IMR-90 (cell line): ENCODE results near the gene MOSPD3. TPM values are rescaled to one million over a fixed set of nuclear protein-coding genes. Genes with fewer than 3 reads are reported as not detected.

Experiments used
- ATAC-seq: fragments of 200-7000 bp; cut with Tn5 transposase; 2 replicates; pipeline ENCODE4 v1.9.1; 2020; ENCODE audit warnings: low read depth, mild to moderate bottlenecking, moderate library complexity
- Bru-seq: library from RNA; stranded (reverse); fragments of 400-500 nt; gene quantifications from one replicate; lab custom pipeline; 2021; lab: Mats Ljungman, UMichigan
- BruChase-seq, 2 experiments: library from RNA; stranded (reverse); fragments of 400-500 nt; gene quantifications; one replicate each; lab custom pipeline; 2021; lab: Mats Ljungman, UMichigan
- BruUV-seq: library from RNA; stranded (reverse); fragments of 400-500 nt; replicated peaks from 2 replicates; lab custom pipeline; 2021; lab: Mats Ljungman, UMichigan
- CTCF ChIA-PET: fragments of 300-600 bp; formaldehyde crosslinking; extraction: SDS; loops from one replicate; lab custom pipeline; 2021; ENCODE audit warnings: antibody characterized with exemption; lab: Yijun Ruan, JAX
- POLR2A ChIA-PET: fragments of 300-600 bp; sonication (Branson Sonifier 250); formaldehyde crosslinking; loops from one replicate; lab custom pipeline; 2022; ENCODE audit warnings: antibody characterized with exemption; ENCODE audit not compliant: unreplicated experiment; lab: Charles Lee
- DNase-seq: peaks from one replicate; pipeline ENCODE4 v3.0.0; 2013
- H2AFZ ChIP-seq: replicated peaks from 2 replicates; pipeline ENCODE3; 2013; ENCODE audit warnings: low read length, mild to moderate bottlenecking; ENCODE audit not compliant: poor library complexity
- H2AK5ac ChIP-seq: 2 replicates; pipeline ENCODE4 v1.6.1; 2013; ENCODE audit warnings: low read depth, low read length, inconsistent platforms
- H2AK9ac ChIP-seq: replicated peaks from 2 replicates; pipeline ENCODE3; 2013; ENCODE audit warnings: mild to moderate bottlenecking, low read depth, low read length, moderate library complexity; ENCODE audit not compliant: poor library complexity
- H2BK120ac ChIP-seq: 2 replicates; pipeline ENCODE4 v1.6.1; 2013; ENCODE audit warnings: low read depth, low read length, inconsistent platforms
- H2BK15ac ChIP-seq: 3 replicates; pipeline ENCODE4 v1.6.1; 2013; ENCODE audit warnings: low read depth, low read length, inconsistent platforms
- H2BK20ac ChIP-seq: 2 replicates; pipeline ENCODE4 v1.6.1; 2013; ENCODE audit warnings: low read depth, mild to moderate bottlenecking, inconsistent platforms, low read length, moderate library complexity
- H2BK5ac ChIP-seq: 2 replicates; pipeline ENCODE4 v1.6.1; 2013; ENCODE audit warnings: mild to moderate bottlenecking, low read depth, low read length, inconsistent platforms; ENCODE audit not compliant: poor library complexity, severe bottlenecking
- H3K14ac ChIP-seq: replicated peaks from 2 replicates; pipeline ENCODE4 v1.6.1; 2013; ENCODE audit warnings: low read depth, low read length, inconsistent platforms
- H3K18ac ChIP-seq: 2 replicates; pipeline ENCODE4 v1.6.1; 2013; ENCODE audit warnings: low read depth, low read length, control low read depth
- H3K23ac ChIP-seq: 2 replicates; pipeline ENCODE4 v1.6.1; 2013; ENCODE audit warnings: low read depth, low read length, inconsistent platforms
- H3K27ac ChIP-seq: 2 replicates; pipeline ENCODE4 v1.5.1; 2013; ENCODE audit warnings: mild to moderate bottlenecking, control low read depth, low read length; ENCODE audit not compliant: insufficient read depth
- H3K27me3 ChIP-seq: 2 replicates; pipeline ENCODE4 v1.6.1; 2013; ENCODE audit warnings: low read length; ENCODE audit not compliant: control insufficient read depth, insufficient read depth
- H3K36me3 ChIP-seq: 2 replicates; pipeline ENCODE4 v1.6.1; 2013; ENCODE audit warnings: low read length, mixed read lengths; ENCODE audit not compliant: control insufficient read depth, insufficient read depth
- H3K4ac ChIP-seq: 2 replicates; pipeline ENCODE4 v1.6.1; 2013; ENCODE audit warnings: low read depth, low read length, inconsistent platforms
- H3K4me1 ChIP-seq: 2 replicates; pipeline ENCODE4 v1.6.1; 2013; ENCODE audit warnings: low read length, mixed read lengths; ENCODE audit not compliant: control insufficient read depth, insufficient read depth
- H3K4me2 ChIP-seq: 2 replicates; pipeline ENCODE4 v1.6.1; 2013; ENCODE audit warnings: low read depth, mild to moderate bottlenecking, control low read depth, low read length, moderate library complexity
- H3K4me3 ChIP-seq: 2 replicates; pipeline ENCODE4 v1.5.1; 2013; ENCODE audit warnings: low read depth, mild to moderate bottlenecking, control low read depth, low read length, moderate library complexity; ENCODE audit not compliant: insufficient read depth
- H3K56ac ChIP-seq: 2 replicates; pipeline ENCODE4 v1.6.1; 2013; ENCODE audit warnings: low read length, inconsistent platforms; ENCODE audit not compliant: insufficient read depth; ENCODE audit errors: extremely low read depth
- H3K79me1 ChIP-seq, 2 experiments: 2 replicates each; pipeline ENCODE4 v1.6.1; 2013; ENCODE audit warnings: low read length in 2 of 2, inconsistent platforms in 1 of 2, low read depth in 1 of 2
- H3K9ac ChIP-seq: 2 replicates; pipeline ENCODE4 v1.6.1; 2013; ENCODE audit warnings: low read depth, low read length, control low read depth
- H3K9me1 ChIP-seq: 2 replicates; pipeline ENCODE4 v1.6.1; 2013; ENCODE audit warnings: low read length, inconsistent platforms; ENCODE audit not compliant: insufficient read depth
- H3K9me3 ChIP-seq: 2 replicates; pipeline ENCODE4 v1.6.1; 2013; ENCODE audit warnings: low read length; ENCODE audit not compliant: control insufficient read depth, insufficient read depth
- H4K20me1 ChIP-seq: 2 replicates; pipeline ENCODE4 v1.6.1; 2013; ENCODE audit warnings: low read length, inconsistent platforms; ENCODE audit not compliant: insufficient read depth
- H4K5ac ChIP-seq: 2 replicates; pipeline ENCODE4 v1.6.1; 2013; ENCODE audit warnings: mild to moderate bottlenecking, low read depth, low read length, control low read depth
- H4K8ac ChIP-seq, 2 experiments: 2 replicates each; pipeline ENCODE4 v1.6.1; 2013; ENCODE audit warnings: low read depth in 2 of 2, low read length in 2 of 2, control low read depth in 1 of 2, inconsistent platforms in 1 of 2
- H4K91ac ChIP-seq: 2 replicates; pipeline ENCODE4 v1.6.1; 2013; ENCODE audit warnings: low read depth, low read length, inconsistent platforms; ENCODE audit not compliant: insufficient read depth
- BHLHE40 ChIP-seq: fragments of 150-350 bp; IDR thresholded peaks from 2 replicates; pipeline ENCODE4 v1.6.1; 2016; ENCODE audit warnings: mild to moderate bottlenecking, low read depth, low read length
- CEBPB ChIP-seq: IDR thresholded peaks from 2 replicates; pipeline ENCODE4 v1.6.1; 2012; ENCODE audit warnings: low read depth, low read length, improper control_type of control experiment
- FOS ChIP-seq: fragments of 150-350 bp; IDR thresholded peaks from 2 replicates; pipeline ENCODE4 v1.6.1; 2016; ENCODE audit warnings: low read depth, low read length
- MXI1 ChIP-seq: IDR thresholded peaks from 2 replicates; pipeline ENCODE4 v1.6.1; 2012; ENCODE audit warnings: low read depth, mild to moderate bottlenecking, low read length, moderate library complexity, borderline replicate concordance
- NFE2L2 ChIP-seq: fragments of 150-350 bp; IDR thresholded peaks from 2 replicates; pipeline ENCODE4 v1.6.1; 2016; ENCODE audit warnings: low read depth, mild to moderate bottlenecking, low read length
- POLR2A ChIP-seq: IDR thresholded peaks from 2 replicates; pipeline ENCODE4 v1.6.1; 2012; ENCODE audit warnings: mild to moderate bottlenecking, low read depth, low read length
- RAD21 ChIP-seq: IDR thresholded peaks from 2 replicates; pipeline ENCODE4 v1.6.1; 2012; ENCODE audit warnings: low read length, improper control_type of control experiment
- RCOR1 ChIP-seq: IDR thresholded peaks from 2 replicates; pipeline ENCODE4 v1.6.1; 2012; ENCODE audit warnings: mild to moderate bottlenecking, low read length, improper control_type of control experiment; ENCODE audit not compliant: insufficient replicate concordance
- RFX5 ChIP-seq: IDR thresholded peaks from 2 replicates; pipeline ENCODE4 v1.8.0; 2012; ENCODE audit warnings: low read depth, mild to moderate bottlenecking, low read length, moderate library complexity
- SMC3 ChIP-seq: fragments of 150-350 bp; IDR thresholded peaks from 2 replicates; pipeline ENCODE4 v1.6.1; 2016; ENCODE audit warnings: low read depth, mild to moderate bottlenecking, antibody characterized with exemption, low read length, moderate library complexity
- WGBS, 2 experiments: methylation state at CpG; one replicate each; pipeline versions ENCODE4 v1.1.5 to v1.1.7; 2013; ENCODE audit warnings: missing lambda C conversion rate in 2 of 2; ENCODE audit not compliant: insufficient read length in 1 of 2; ENCODE audit errors: extremely low coverage in 2 of 2; 5-methylcytosine and 5-hydroxymethylcytosine counted together
- dilution Hi-C: fragments of 300-500 bp; cut with HindIII; formaldehyde crosslinking; loops from one replicate; pipeline ENCODE4 v1.14.3; 2018; ENCODE audit warnings: low sequenced_read_pairs; ENCODE audit not compliant: unreplicated experiment
- in situ Hi-C: fragments of 300-500 bp; cut with MboI; formaldehyde crosslinking; loops from 3 replicates; pipeline ENCODE4 v1.14.3; 2019; ENCODE audit warnings: low sequenced_read_pairs, inconsistent platforms, mixed read lengths
- intact Hi-C: fragments of 100-400 bp; cut with micrococcal nuclease; formaldehyde crosslinking; loops from 2 replicates; pipeline ENCODE4 v1.10.0; 2022
- long read RNA-seq: library from polyadenylated mRNA; unstranded; transcript quantifications from one replicate; pipeline ENCODE4 v2.0.0, GENCODE V29; 2021; ENCODE audit not compliant: unreplicated experiment
- polyA plus RNA-seq, 3 experiments: library from polyadenylated mRNA; depleted of rRNA; stranded (reverse); fragments of >200 nt; gene quantifications; 2 replicates each; pipeline ENCODE4 v1.2.3, GENCODE V29; 2012; ENCODE audit warnings: low replicate concordance in 1 of 3
- total RNA-seq: library from RNA; depleted of rRNA; stranded (reverse); fragments of >200 nt; gene quantifications from 2 replicates; pipeline ENCODE4 v1.2.3, GENCODE V29; 2012; rRNA removed
- TF ChIP-seq, protein P1 (sequence below): fragments of 150-350 bp; IDR thresholded peaks from 2 replicates; pipeline ENCODE4 v1.6.1; 2016; ENCODE audit warnings: low read depth, mild to moderate bottlenecking, low read length, moderate library complexity, borderline replicate concordance

Gene MOSPD3, protein sequence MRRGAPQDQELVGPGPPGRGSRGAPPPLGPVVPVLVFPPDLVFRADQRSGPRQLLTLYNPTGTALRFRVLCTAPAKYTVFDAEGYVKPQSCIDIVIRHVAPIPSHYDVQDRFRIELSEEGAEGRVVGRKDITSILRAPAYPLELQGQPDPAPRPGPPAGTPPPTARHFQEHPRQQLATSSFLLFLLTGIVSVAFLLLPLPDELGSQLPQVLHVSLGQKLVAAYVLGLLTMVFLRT
- total RNA-seq = 2.2 and 2.3 TPM in 2 replicates
- 23.2 and 30.0 TPM in 2 replicates for polyA plus RNA-seq (2012; rRNA removed)
- polyA plus RNA-seq (2012; cell fraction: cytosol; rRNA removed) = 16.0 and 40.1 TPM in 2 replicates
- 23.7 and 42.5 TPM in 2 replicates for polyA plus RNA-seq (2012; cell fraction: nucleus; rRNA removed; ENCODE audit: low replicate concordance)
- percentile 47 among the genes with signal in this experiment for Bru-seq, nascent RNA
- percentile 62 among the genes with signal in this experiment for BruChase-seq, experiment 1, labeled RNA remaining after a 6-hour chase
- BruChase-seq, experiment 2, labeled RNA remaining after a 2-hour chase = percentile 55 among the genes with signal in this experiment
- long read RNA-seq, transcript MOSPD3-203 (5 exons, 1,191 nt) = major isoform, 26 of 31 reads
- long read RNA-seq, partial matches to known transcripts = 0 of 31 reads
- long read RNA-seq, other reads (novel, unspliced or antisense) = 2 of 31 reads

DNA sequence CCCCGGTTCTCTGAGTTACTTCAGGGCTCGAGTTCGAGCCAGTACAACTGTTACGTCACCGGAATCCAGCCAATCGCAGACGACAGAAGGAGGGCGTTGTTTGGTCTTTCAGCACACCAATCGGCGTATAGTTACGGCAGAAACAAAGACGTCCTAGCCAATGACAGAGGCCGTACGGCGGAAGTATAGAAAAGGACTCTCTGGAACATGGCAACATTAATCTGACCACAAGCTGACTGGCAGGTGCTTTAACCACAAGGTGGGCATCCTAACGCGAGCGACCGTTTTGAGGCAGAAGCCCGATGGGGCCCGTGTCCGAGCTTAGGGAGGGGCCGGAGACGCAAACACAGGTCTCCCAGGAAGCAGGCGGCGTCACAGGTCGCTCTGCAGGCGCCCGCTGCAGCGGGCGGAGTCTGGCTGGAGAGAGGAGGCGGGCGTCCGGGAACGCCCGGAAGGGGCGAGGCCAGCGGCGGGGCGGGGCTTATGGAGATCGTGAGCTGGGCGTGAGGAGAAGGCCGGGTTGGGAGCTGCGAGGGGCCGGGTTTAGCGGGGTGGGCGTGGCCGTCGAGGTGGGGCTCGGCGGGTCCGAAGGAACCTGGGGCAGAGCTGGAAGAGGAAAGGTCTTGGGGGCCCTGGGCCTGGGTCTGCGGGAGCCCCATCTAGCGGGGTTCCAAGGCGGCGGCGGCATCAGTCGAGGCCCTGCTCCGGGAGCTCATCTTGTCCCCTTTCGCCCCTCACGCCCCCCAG lies at the start of gene MOSPD3:
Gene MOSPD3, plus strand, starts transcription at position 558 of the 747 bp plus-strand sequence. CDS start 252 bp downstream, outside the sequence.
- H3K9me1 ChIP-seq = peaks cover 3% of the 10 kb centered on the region; the same call in 1 of the 2 replicates
- peak within 1 kb of the TSS; percentile 69; the same call in 1 of the 2 replicates for H4K5ac ChIP-seq
- H2AK5ac ChIP-seq = peak within 1 kb of the TSS; percentile 83
- H3K27ac ChIP-seq = peak within 1 kb of the TSS; percentile 88
- peak within 1 kb of the TSS; percentile 69 for H3K9ac ChIP-seq
- H3K56ac ChIP-seq = peak within 1 kb of the TSS; percentile 50; the same call in 1 of the 2 replicates
- H2BK15ac ChIP-seq = no peak within 1 kb of the TSS; the same call in 2 of the 3 replicates
- peak within 1 kb of the TSS; percentile 68 for H3K4me3 ChIP-seq
- peak within 1 kb of the TSS; percentile 74 for H3K14ac ChIP-seq
- no peak within 1 kb of the TSS for H2BK20ac ChIP-seq
- peak within 1 kb of the TSS; percentile 87 for H3K4ac ChIP-seq
- intact Hi-C loops (loop anchor here (2.0 to 5.0 kb wide), 2 partner anchors 61 to 240 kb away; partner anchors contain the start of genes GNB2 and SLC12A9), dilution Hi-C loops (no loop called here), in situ Hi-C loops (no loop called here)
- POLR2A ChIA-PET = interaction anchor here (0.6 to 1.2 kb wide), 4 partner anchors 27 to 511 kb away, joined by 3 to 5 read pairs (median 4); partner anchors contain the start of genes FBXO24 and LRCH4
- H3K4me2 ChIP-seq = peak within 1 kb of the TSS; percentile 99
- no peak for TF ChIP-seq SMC3
- no peak for TF ChIP-seq BHLHE40
- TF ChIP-seq MXI1 = peak; percentile 68; the same call in 1 of the 2 replicates
- peak; percentile 60; the same call in 1 of the 2 replicates for TF ChIP-seq RFX5
- TF ChIP-seq NFE2L2 = no peak
- peak; percentile 89 for TF ChIP-seq CEBPB
- no peak for TF ChIP-seq RCOR1
- no peak for TF ChIP-seq FOS
- no peak for TF ChIP-seq RAD21
- TF ChIP-seq, protein P1, sequence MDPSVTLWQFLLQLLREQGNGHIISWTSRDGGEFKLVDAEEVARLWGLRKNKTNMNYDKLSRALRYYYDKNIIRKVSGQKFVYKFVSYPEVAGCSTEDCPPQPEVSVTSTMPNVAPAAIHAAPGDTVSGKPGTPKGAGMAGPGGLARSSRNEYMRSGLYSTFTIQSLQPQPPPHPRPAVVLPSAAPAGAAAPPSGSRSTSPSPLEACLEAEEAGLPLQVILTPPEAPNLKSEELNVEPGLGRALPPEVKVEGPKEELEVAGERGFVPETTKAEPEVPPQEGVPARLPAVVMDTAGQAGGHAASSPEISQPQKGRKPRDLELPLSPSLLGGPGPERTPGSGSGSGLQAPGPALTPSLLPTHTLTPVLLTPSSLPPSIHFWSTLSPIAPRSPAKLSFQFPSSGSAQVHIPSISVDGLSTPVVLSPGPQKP = no peak
- peak; percentile 50; the same call in 1 of the 2 replicates for TF ChIP-seq POLR2A
- peak within 1 kb of the TSS; percentile 86 for H2BK5ac ChIP-seq
- H2AK9ac ChIP-seq = peak within 1 kb of the TSS; percentile 97
- peak within 1 kb of the TSS; percentile 99 for H2AFZ ChIP-seq
- H3K27me3 ChIP-seq = no peaks in the 10 kb centered on the region
- BruUV-seq = no TSS peak
- CTCF ChIA-PET = interaction anchor here (0.8 to 1.2 kb wide), 4 partner anchors 23 to 233 kb away, joined by 3 to 4 read pairs (median 3); partner anchors contain the start of gene GNB2
- H3K23ac ChIP-seq = peak within 1 kb of the TSS; percentile 19; the same call in 1 of the 2 replicates
- H4K20me1 ChIP-seq = no peaks in the 10 kb centered on the region
- peak; percentile 99 for DNase-seq
- peak within 1 kb of the TSS; percentile 72 for H3K18ac ChIP-seq
- peak within 1 kb of the TSS; percentile 88 for H4K91ac ChIP-seq
- H3K36me3 ChIP-seq = peaks cover 11% of the 10 kb centered on the region
- WGBS, 2 experiments = 0% methylated on average over 33 of the region's 61 CpGs; no CpG with 5 or more reads in 1 of the 2 experiments
- H3K79me1 ChIP-seq = peaks cover 0 to 19% of the 10 kb centered on the region in 2 experiments; a peak in 2 of 4 replicates
- H3K9me3 ChIP-seq = no peaks in the 10 kb centered on the region
- peak within 1 kb of the TSS; percentile 82 for H2BK120ac ChIP-seq
- H4K8ac ChIP-seq = peak within 1 kb of the TSS; percentile 23 to 91
- peaks cover 6% of the 10 kb centered on the region for H3K4me1 ChIP-seq
- peak; percentile 98 for ATAC-seq
